ENCODE data around the gene FNIP2.

GRCh38 chr4:158914218-158914617 is 145.4 kb downstream of the FNIP2 start:
- TF ChIP-seq CTCF (IDR thresholded peaks at IDR 0.05 in 8 of 11, conservative IDR thresholded peaks at IDR 0.05 in 3 of 11) (no peak), POLR2A (IDR thresholded peaks at IDR 0.05) (no peak), POLR2AphosphoS5 (IDR thresholded peaks at IDR 0.05) (no peak)
